Vagina (tissue), 2 donors: ENCODE results near the gene NALCN.

Experiments
- CTCF ChIP-seq, 3 experiments: fragments of 450-650 bp in 2 of 3; fragments of 200-600 bp in 1 of 3; sonication (generic) in 1 of 3; IDR thresholded peaks; one replicate each; pipeline ENCODE4 v1.5.1; 2017 to 2019; ENCODE audit warnings: antibody characterized with exemption in 3 of 3, mild to moderate bottlenecking in 2 of 3, moderate library complexity in 2 of 3
- POLR2A ChIP-seq, 2 donors: fragments of 450-650 bp; IDR thresholded peaks; one replicate each; pipeline ENCODE4 v1.6.1; 2017; ENCODE audit warnings: antibody characterized with exemption in 2 of 2, mild to moderate bottlenecking in 2 of 2, moderate library complexity in 2 of 2

- TF ChIP-seq CTCF (IDR thresholded peaks at IDR 0.05) (peak; percentile 37 to 51 (median 40)), POLR2A (IDR thresholded peaks at IDR 0.05) (no peak)
These were observed 271.4 kb downstream of the NALCN start for GRCh38 chr13:101144808-101145419.
